ENCODE data around the gene IFT20.
A peak's percentile ranks its signal among the peaks of the same experiment; 100 is the strongest.
"Not testable (repeated sequence)": the region's sequence is repeated elsewhere in the genome, so short reads cannot be mapped to it uniquely, and the experiment has no call there.

IFT20 gene

GRCh38 chr17:28363776-28364650, 28.7 kb upstream of the IFT20 start:
- no peak for DNase-seq

GRCh38 chr17:28363186-28363585, 27.9 kb upstream of the IFT20 start:
- DNase-seq, result no peak

- no peak for DNase-seq
These were observed 22.6 kb upstream of the IFT20 start for GRCh38 chr17:28357901-28358197.

GRCh38 chr17:28357061-28357900, 22.0 kb upstream of the IFT20 start, which contains the start of gene POLDIP2:
Gene POLDIP2 (minus strand): TSS chr17:28357527. CDS start chr17:28357448, 79 bp downstream.
- DNase-seq, result peak; percentile 92 to 97 (median 94)

- no peak for DNase-seq
These were observed 15.0 kb upstream of the IFT20 start for GRCh38 chr17:28350271-28350670.

- DNase-seq, result no peak
These were observed 13.7 kb upstream of the IFT20 start for GRCh38 chr17:28348979-28349378.

- no peak for DNase-seq
These were observed 12.1 kb upstream of the IFT20 start for GRCh38 chr17:28347261-28347891.

GRCh38 chr17:28346746-28347246, 11.5 kb upstream of the IFT20 start:
- DNase-seq, result no peak

- DNase-seq, result no peak
These were observed 10.9 kb upstream of the IFT20 start for GRCh38 chr17:28346199-28346580.

- DNase-seq, result no peak
These were observed 10.3 kb upstream of the IFT20 start for GRCh38 chr17:28345419-28346198.

- no peak for DNase-seq
These were observed 9.2 kb upstream of the IFT20 start for GRCh38 chr17:28344435-28344901.

GRCh38 chr17:28344011-28344410, 8.7 kb upstream of the IFT20 start:
- no peak for DNase-seq

- DNase-seq, result no peak
These were observed 8.2 kb upstream of the IFT20 start for GRCh38 chr17:28343491-28343932.

- DNase-seq, result no peak
These were observed 7.0 kb upstream of the IFT20 start for GRCh38 chr17:28342313-28342712.

GRCh38 chr17:28341516-28341915, 6.2 kb upstream of the IFT20 start:
- DNase-seq, result no peak

- no peak for DNase-seq
These were observed 5.1 kb upstream of the IFT20 start for GRCh38 chr17:28340374-28340773.

GRCh38 chr17:28339431-28339830, 4.2 kb upstream of the IFT20 start:
- DNase-seq, result no peak

GRCh38 chr17:28338769-28339212, 3.5 kb upstream of the IFT20 start:
- not testable (repeated sequence) for DNase-seq

GRCh38 chr17:28338056-28338768, 2.9 kb upstream of the IFT20 start:
- no peak for DNase-seq

GRCh38 chr17:28335959-28336871, 943 bp upstream of the IFT20 start:
- DNase-seq, result peak in 1 of 5 experiments; percentile 31

Measured in T-helper 2 cell (primary cell).